HG03039 (cell line): ENCODE measurements around the gene CASZ1.

Source experiments
- ATAC-seq: cut with Tn5 transposase; IDR thresholded peaks from one replicate; pipeline ENCODE4 v1.9.1; 2021; ENCODE audit warnings: mild to moderate bottlenecking, moderate library complexity; ENCODE audit not compliant: unreplicated experiment

The CASZ1 gene

GRCh38 chr1:10615332-10615731 is 181.1 kb downstream of the CASZ1 start:
- no peak for ATAC-seq

DNA sequence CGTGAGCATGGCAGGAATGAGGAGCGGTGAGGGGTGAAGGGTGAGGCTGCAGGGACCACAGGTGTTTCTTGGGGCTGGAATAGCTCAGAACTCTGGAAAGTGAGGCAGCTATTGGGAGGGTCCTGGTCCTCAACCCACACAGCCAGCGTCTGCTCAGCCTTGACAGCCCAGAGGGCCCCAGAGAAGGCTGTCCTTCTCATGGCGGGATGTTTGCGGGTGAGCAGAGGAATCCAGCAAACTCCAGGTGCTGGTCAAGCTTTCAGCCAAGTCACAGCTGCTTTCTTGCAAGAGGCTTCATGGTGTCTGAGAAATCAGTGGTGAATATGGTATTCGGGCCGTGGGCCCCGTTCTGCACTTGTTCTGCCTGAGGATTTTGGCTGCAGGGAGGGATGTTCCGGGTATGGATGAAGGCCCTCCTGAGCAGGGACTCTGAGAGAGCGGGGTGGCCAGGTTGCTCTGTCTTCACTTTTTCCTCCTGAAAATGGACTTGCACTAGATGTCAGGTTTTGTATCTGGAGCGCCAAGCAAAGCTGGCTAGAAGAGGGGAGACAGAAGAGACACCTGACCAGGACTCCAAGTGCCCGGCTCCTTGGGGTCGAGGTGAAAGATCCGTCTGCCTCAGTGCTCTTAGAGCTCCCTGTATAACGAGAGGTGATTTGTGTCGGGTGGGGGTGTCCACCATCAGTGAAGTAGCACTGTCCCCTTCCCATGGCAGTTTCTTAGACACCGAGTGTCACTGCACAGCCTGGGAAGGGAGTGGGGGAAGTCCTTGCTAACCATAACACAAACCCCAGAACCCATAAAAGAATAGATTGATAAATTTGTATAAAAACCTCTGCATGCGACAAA is 181.8 kb downstream of the CASZ1 start:
- no peak for ATAC-seq

DNA sequence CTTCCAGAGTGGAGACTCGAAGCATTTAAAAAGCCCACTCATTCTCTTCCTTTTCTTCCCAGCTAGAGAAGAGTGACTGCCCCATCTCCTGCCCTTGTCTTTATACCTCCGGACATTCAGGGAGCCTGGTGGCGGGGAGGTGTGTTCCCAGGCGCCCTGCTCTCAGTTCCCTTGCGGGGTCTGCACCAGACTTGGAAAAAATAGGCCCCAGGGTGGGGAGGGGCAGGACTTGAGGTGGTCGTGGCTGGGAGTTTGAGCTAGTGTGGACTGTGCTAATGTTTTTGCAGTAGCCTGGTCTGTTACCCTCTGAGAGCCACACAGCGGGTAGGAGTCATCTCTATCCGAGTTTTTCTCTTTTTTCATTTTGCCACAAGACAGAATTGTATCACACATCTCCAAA is 182.6 kb downstream of the CASZ1 start:
- ATAC-seq, result no peak

DNA sequence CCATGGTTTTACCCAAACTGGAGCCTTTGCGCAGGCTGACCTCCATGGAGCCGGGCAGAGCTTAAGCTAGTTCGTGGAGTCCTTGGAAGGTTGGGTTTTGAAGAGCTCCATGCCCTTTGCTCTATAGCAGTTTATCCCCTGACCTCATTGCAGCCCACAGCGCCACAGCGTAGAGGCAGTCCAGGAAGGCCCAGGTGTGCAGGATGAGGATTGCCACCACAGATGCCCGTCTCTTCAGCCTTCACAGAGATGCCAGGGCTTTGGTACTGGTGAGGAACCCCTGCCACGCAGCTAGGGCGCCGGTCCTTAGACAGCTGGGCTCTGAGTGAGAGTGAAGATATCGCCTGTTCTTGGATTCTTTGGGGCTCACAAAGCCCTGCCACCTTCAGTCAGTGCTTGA is 183.1 kb downstream of the CASZ1 start:
- no peak for ATAC-seq

GRCh38 chr1:10612436-10613160 is 183.8 kb downstream of the CASZ1 start:
- no peak for ATAC-seq

DNA sequence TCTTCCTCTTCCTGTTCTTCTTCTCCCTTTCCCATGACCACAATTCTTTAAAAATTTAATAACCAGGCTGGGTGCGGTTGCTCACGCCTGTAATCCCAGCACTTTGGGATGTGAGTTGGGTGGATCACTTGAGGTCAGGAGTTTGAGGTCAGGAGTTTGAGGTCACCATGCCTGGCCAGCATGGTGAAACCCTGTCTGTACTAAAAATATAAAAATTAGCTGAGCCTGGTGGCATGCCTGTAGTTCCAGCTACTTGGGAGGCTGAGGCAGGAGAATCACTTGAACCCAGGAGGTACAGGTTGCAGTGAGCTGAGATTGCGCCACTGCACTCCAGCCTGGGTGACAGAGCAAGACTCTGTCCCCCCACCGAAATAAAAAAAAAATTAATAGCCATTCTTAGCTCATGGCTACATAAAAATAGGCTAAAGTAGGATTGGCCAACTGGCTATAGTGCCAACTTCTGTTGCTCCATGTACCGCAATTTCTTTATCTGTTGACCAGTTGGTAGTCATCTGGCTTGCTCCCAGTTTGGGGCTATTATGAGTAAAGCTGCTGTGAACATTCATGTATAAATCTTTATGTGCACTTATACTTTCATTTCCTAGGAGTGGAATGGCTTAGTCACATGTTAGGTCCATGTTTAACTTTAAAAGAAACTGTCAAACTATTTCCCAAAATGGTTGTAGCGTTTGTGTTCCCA is 185.4 kb downstream of the CASZ1 start:
- no peak for ATAC-seq

- ATAC-seq, result no peak
Observed at GRCh38 chr1:10608690-10609089, 187.8 kb downstream of the CASZ1 start.

- no peak for ATAC-seq
Observed at GRCh38 chr1:10607228-10607627, 189.2 kb downstream of the CASZ1 start.

DNA sequence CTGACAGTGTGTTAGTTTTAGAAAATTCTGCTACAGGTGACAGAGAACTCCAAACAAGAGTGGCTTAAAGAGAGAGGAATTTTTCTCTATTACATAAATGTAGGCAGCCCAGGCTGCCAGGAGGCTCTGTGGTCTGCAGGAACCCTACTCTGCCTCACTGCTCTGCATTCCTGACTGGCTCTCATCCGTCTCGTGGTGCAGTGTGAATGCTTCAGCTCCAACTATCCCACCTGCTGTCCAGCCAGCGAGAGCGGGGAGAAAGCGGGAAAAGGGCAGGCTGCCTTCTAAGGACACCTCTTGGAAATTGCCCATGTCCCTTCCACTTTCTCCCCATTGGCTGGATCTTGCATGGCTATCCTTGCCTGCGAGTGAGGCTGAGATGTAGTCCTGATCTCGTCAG is 190.4 kb downstream of the CASZ1 start:
- ATAC-seq, result no peak

DNA sequence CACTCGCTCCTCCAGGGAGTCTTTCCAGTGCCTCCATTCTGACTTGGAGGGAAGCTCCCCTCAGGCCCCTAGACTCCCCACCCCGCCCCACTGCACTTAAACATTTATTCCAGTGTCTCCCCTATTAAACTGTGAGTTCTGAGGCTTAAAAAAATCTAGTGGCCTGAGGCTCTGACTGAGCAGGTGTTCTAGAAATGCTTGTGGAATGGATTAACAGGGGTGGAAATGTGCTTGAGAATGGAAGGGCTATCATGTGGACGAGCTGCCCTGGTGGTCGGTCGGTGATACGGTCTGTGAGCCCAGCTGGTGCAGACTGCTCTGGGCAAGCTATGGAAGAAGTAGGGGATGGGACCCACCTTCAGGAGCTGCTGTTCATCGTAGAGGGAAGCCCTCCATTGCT is 191.5 kb downstream of the CASZ1 start:
- no peak for ATAC-seq

GRCh38 chr1:10602936-10603335 is 193.5 kb downstream of the CASZ1 start:
- ATAC-seq, result no peak

DNA sequence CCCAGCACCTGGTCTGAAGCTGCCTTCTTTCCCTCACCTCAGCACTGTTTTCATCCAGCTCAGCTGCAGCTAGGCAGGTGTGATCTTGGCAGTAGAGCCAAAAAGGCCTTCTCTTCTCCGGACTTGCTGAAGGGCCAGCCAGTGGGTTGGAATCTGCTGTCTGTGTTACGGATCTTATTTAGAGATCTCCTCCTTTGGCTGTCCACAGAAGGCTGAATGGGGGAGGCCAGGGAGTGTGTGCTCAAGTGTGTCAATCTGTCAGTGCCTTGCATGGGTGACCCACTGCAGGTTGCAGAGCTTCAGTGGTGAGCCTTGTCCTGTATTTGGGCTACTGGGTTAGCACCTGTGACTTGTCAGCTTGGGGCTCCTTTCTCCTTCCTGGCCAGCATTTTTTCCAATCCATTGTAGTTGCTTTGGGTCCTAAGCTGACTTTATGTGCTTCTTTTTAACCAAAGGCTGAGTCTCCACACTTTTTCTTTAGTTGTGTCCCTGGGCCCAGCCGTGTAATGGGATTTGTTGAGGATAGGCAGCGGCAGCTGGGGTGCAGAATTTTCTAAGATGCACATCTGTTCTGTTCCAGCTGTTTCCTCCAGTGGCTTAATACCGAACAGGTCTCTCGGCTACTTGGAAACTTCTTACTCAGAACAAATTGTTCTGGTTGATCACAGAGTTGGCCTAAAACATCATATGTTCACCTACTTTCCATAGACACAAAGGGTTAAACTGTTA is 194.9 kb downstream of the CASZ1 start:
- no peak for ATAC-seq

- no peak for ATAC-seq
Observed at GRCh38 chr1:10599194-10599861, 197.1 kb downstream of the CASZ1 start.

DNA sequence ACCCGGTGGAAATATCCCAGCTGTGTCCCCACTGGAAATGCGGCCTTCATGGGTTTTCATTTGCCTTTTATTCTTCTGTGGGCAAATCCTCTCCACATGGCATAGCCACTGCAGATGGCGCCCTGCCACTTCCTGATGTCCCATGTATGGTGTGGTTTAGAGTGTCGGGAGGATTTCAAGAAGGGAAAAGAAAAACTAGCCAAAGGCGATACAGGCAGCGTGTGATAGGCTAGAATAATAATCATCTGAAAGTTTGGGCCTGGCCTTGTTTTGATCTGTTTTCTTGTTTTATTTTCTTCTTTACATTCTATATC is 198.1 kb downstream of the CASZ1 start:
- ATAC-seq, result no peak

DNA sequence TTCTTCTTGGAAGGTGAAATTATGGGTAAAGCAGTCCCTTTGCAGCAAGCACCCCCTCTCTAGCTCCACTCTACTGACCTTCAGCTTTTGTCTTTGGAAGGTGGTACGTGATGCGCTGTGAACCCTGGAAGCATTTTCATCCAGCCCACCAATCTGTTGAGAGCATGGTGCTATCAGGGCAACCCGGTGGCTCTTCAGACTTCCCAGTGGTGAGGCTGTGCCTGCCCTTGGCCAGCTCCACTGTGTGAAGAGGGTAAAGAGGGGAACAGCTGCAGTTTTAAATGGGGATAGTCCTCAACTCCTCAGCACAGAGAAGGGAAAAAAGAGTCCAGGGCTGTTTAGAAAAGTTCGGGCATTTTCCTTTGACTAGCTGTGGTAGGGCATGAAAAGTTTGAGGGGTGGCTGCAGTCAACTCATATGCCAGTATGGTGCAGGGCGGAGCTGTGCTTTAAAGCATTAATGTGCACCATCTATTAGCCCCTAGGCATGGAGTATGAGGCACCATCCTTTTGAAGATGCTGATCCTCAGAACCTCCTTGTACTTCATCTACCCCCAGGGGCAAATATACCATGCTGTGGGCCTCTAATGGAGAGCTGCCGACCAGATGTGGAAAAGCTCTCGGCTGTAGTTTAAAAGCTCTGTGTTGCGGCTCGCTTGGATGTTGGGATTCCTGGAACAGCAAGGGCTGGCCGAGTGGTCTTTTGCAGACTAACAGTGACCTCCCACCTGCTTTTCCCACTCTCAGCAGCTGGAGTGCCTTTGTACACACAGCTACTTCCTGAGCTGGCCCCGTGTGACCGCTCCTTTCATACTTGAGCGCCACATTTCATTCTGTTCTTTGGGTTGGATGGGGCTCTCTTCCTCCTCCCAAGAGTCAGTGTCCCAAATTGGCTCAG is 198.7 kb downstream of the CASZ1 start:
- ATAC-seq, result no peak

GRCh38 chr1:10596780-10597179 is 199.7 kb downstream of the CASZ1 start:
- no peak for ATAC-seq

DNA sequence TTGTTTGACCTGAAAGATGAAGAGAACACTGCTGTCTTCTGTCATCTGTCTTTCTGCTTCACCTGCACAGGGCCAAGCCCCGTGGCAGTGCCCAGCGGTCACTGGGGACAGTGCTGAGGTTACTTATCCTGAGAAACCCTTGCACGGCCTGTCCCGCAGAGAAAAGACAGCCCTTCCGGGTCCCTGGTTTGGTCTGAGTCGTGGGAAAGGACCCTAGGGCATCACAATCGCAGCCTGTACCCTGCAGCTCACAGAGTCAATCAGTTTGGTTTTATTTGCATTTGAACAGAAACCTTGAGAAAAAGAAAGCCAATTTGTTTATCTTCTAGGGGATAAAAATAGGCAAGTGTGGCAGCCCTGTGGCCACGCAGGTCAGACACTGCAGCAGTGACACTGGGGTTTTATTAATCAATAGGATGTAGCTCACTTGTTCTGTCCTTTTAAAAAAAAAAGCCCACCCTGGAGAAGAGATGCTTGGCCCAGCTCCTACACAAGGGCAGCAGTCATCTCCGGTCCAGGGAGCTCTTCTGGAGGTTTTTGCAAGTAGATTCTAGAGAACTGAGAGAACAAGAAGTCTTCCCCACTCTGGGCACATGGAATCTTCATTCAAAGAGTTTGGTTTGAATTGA is 201.7 kb downstream of the CASZ1 start:
- ATAC-seq, result no peak

- ATAC-seq, result no peak
Observed at GRCh38 chr1:10593750-10594149, 202.7 kb downstream of the CASZ1 start.

- ATAC-seq, result no peak
Observed at GRCh38 chr1:10592373-10592772, 204.1 kb downstream of the CASZ1 start.
